DOHH2 (cell line): ENCODE measurements around the gene BSDC1.

ENCODE experiments used
- H3F3A ChIP-seq: fragments of 200-600 bp; sonication (generic), shearing (Covaris generic); 2 replicates; pipeline ENCODE4 v1.6.0; 2016; ENCODE audit warnings: antibody characterized with exemption, mild to moderate bottlenecking; ENCODE audit not compliant: control insufficient read depth, insufficient read depth
- H3K27ac ChIP-seq: fragments of 200-600 bp; sonication (generic); 2 replicates; pipeline ENCODE4 v1.5.1; 2014; ENCODE audit warnings: low read depth, mild to moderate bottlenecking, low read length, moderate library complexity
- H3K27me3 ChIP-seq: fragments of 200-600 bp; sonication (generic); 2 replicates; pipeline ENCODE4 v1.6.1; 2014; ENCODE audit warnings: mild to moderate bottlenecking, low read length, mixed read lengths; ENCODE audit not compliant: control insufficient read depth
- H3K36me3 ChIP-seq: fragments of 200-600 bp; sonication (generic); 2 replicates; pipeline ENCODE4 v1.6.1; 2014; ENCODE audit warnings: mild to moderate bottlenecking, low read length, moderate library complexity, mixed read lengths; ENCODE audit not compliant: control insufficient read depth
- H3K4me1 ChIP-seq: fragments of 200-600 bp; sonication (generic); 2 replicates; pipeline ENCODE4 v1.6.1; 2014; ENCODE audit warnings: mild to moderate bottlenecking, low read length, mixed read lengths; ENCODE audit not compliant: control insufficient read depth
- H3K4me2 ChIP-seq: fragments of 200-600 bp; sonication (generic); 2 replicates; pipeline ENCODE4 v1.6.0; 2014; ENCODE audit warnings: mild to moderate bottlenecking, low read length, moderate library complexity
- H3K4me3 ChIP-seq: fragments of 200-600 bp; sonication (generic); 2 replicates; pipeline ENCODE4 v1.5.1; 2014; ENCODE audit warnings: mild to moderate bottlenecking, low read length, mixed read lengths
- H3K79me2 ChIP-seq: fragments of 200-600 bp; sonication (generic); 2 replicates; pipeline ENCODE4 v1.6.1; 2014; ENCODE audit warnings: mild to moderate bottlenecking, low read length, mixed read lengths; ENCODE audit not compliant: control insufficient read depth
- H3K9me2 ChIP-seq: fragments of 200-600 bp; sonication (generic); replicated peaks from 2 replicates; pipeline ENCODE4 v1.6.1; 2014; ENCODE audit warnings: mild to moderate bottlenecking, low read length, mixed read lengths; ENCODE audit not compliant: control insufficient read depth
- H3K9me3 ChIP-seq: fragments of 200-600 bp; sonication (generic); 2 replicates; pipeline ENCODE4 v1.6.1; 2014; ENCODE audit warnings: antibody characterized with exemption, low read length, mixed read lengths; ENCODE audit not compliant: control insufficient read depth, insufficient read depth
- H4K20me1 ChIP-seq: fragments of 200-600 bp; sonication (generic); 2 replicates; pipeline ENCODE4 v1.6.0; 2014; ENCODE audit warnings: low read depth, mild to moderate bottlenecking, antibody characterized with exemption, low read length, moderate library complexity; ENCODE audit not compliant: control insufficient read depth, insufficient read depth
- EZH2phosphoT487 ChIP-seq: fragments of 200-600 bp; sonication (generic); IDR thresholded peaks from 2 replicates; pipeline ENCODE4 v1.6.1; 2017; ENCODE audit warnings: borderline replicate concordance, mild to moderate bottlenecking, antibody characterized with exemption, low read length, moderate library complexity, mixed read lengths
- TF ChIP-seq, protein P1 (sequence below): fragments of 200-600 bp; sonication (generic); IDR thresholded peaks from one replicate; pipeline ENCODE4 v1.5.1; 2014; ENCODE audit warnings: antibody characterized with exemption, mild to moderate bottlenecking, low read depth, low read length; ENCODE audit not compliant: poor library complexity, severe bottlenecking

BSDC1 gene

GRCh38 chr1:32388641-32389040 is 5.6 kb downstream of the BSDC1 start:
- H3K4me2 ChIP-seq: no peak overlapping the region
- no peak overlapping the region for H3K4me3 ChIP-seq
- TF ChIP-seq EZH2phosphoT487: no peak
- TF ChIP-seq, protein P1, sequence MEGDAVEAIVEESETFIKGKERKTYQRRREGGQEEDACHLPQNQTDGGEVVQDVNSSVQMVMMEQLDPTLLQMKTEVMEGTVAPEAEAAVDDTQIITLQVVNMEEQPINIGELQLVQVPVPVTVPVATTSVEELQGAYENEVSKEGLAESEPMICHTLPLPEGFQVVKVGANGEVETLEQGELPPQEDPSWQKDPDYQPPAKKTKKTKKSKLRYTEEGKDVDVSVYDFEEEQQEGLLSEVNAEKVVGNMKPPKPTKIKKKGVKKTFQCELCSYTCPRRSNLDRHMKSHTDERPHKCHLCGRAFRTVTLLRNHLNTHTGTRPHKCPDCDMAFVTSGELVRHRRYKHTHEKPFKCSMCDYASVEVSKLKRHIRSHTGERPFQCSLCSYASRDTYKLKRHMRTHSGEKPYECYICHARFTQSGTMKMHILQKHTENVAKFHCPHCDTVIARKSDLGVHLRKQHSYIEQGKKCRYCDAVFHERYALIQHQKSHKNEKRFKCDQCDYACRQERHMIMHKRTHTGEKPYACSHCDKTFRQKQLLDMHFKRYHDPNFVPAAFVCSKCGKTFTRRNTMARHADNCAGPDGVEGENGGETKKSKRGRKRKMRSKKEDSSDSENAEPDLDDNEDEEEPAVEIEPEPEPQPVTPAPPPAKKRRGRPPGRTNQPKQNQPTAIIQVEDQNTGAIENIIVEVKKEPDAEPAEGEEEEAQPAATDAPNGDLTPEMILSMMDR: no peak
- no peaks in the 10 kb centered on the region for H3K9me3 ChIP-seq
- H3K4me1 ChIP-seq: peaks cover 9% of the 10 kb centered on the region
- H3K9me2 ChIP-seq: no peaks in the 10 kb centered on the region
- H3K27ac ChIP-seq: no peak overlapping the region
- no peaks in the 10 kb centered on the region for H4K20me1 ChIP-seq
- no peaks in the 10 kb centered on the region for H3F3A ChIP-seq
- peaks cover 42% of the 10 kb centered on the region for H3K36me3 ChIP-seq
- peaks cover 16% of the 10 kb centered on the region for H3K79me2 ChIP-seq
- no peaks in the 10 kb centered on the region for H3K27me3 ChIP-seq

DNA sequence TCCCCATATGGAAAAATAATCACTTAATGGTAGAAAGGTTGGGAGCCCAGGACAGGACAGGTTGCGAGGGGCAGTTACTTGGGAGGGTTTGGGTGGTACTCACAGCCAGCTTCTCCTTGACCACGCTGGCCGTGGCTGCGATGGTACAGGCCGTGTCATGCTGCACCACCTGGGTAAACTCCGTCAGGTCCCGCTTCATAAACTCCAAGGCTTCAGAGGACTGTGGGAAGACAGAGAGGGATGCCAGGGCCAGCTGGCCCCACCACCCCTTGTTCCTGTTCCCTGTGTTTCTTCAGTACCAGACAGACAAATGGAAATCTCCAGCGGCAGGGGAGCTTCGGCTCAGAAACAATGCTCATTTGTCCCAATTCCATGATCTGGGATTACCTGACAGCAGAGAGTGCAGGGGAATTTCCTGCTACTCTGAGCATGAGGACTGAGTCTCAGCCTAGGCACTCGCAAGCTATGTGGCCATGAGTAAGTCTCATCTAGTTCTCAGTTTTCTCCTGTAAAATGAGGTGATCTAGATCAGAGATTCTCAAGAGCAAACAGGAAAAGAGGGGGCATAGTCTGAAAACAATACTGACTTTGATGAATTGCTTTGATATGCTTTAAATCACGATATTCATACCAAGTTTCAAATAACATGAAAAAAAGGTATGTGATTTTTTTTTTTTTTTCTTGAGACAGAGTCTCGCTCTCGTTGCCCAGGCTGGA is 7.4 kb downstream of the BSDC1 start:
- Histone ChIP-seq H3K9me3 (no peaks in the 10 kb centered on the region), H3K4me3 (no peak overlapping the region), H3K36me3 (peaks cover 54% of the 10 kb centered on the region), H3K27me3 (no peaks in the 10 kb centered on the region), H3K4me2 (no peak overlapping the region), H3K4me1 (no peaks in the 10 kb centered on the region), H3F3A (no peaks in the 10 kb centered on the region), H3K79me2 (no peaks in the 10 kb centered on the region), H3K27ac (no peak overlapping the region), H3K9me2 (no peaks in the 10 kb centered on the region), H4K20me1 (no peaks in the 10 kb centered on the region)
- TF ChIP-seq, protein P1: no peak
- no peak for TF ChIP-seq EZH2phosphoT487

DNA sequence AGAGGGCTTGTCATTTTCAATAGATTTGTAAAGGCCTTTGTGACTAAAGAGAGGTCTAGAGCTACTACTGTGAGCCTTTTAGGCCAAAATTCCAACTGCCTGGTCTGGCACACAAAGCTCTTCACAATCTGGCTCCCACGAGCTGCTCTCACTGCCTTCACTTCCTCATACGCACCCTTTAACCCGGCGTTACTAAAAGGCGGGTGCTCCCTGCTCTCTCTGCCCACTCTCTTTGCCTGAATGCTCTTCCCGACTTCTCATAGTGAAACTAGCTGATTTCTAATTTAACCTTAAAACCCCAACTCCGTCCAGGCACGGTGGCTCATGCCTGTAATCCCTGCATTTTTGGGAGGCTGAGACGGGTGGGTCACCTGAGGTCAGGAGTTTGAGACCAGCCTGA is 14.2 kb downstream of the BSDC1 start:
- Histone ChIP-seq H3K27ac (no peak overlapping the region), H3K36me3 (peaks cover 84% of the 10 kb centered on the region), H3K79me2 (no peaks in the 10 kb centered on the region), H3F3A (no peaks in the 10 kb centered on the region), H3K27me3 (no peaks in the 10 kb centered on the region), H3K4me1 (no peaks in the 10 kb centered on the region), H3K9me2 (no peaks in the 10 kb centered on the region), H3K4me3 (no peak overlapping the region), H3K4me2 (no peak overlapping the region), H3K9me3 (no peaks in the 10 kb centered on the region), H4K20me1 (no peaks in the 10 kb centered on the region)
- TF ChIP-seq EZH2phosphoT487: no peak
- TF ChIP-seq, protein P1: no peak
